Activated T-cell treated with anti-CD3 and anti-CD28 coated beads, Interleukin-2, amount 50 U/mL, for 24 hours (primary cell): ENCODE data around the gene PI4KA.
A peak's percentile ranks its signal among the peaks of the same experiment; 100 is the strongest.

Experiments used
- DNase-seq: peaks from one replicate; pipeline ENCODE4 v3.0.0-alpha.2; 2020
- H3K27ac Mint-ChIP-seq: 2 replicates; pipeline ENCODE4 v1.8.0; 2020; ENCODE audit warnings: mild to moderate bottlenecking, mixed read lengths
- H3K27me3 Mint-ChIP-seq: 2 replicates; pipeline ENCODE4 v1.8.0; 2020; ENCODE audit warnings: mixed read lengths
- H3K36me3 Mint-ChIP-seq: 2 replicates; pipeline ENCODE4 v1.8.0; 2020; ENCODE audit warnings: low read depth, mixed read lengths
- H3K4me1 Mint-ChIP-seq: 2 replicates; pipeline ENCODE4 v1.8.0; 2020; ENCODE audit warnings: low read depth, mixed read lengths
- H3K4me3 Mint-ChIP-seq: 2 replicates; pipeline ENCODE4 v1.8.0; 2020; ENCODE audit warnings: mild to moderate bottlenecking, moderate library complexity, mixed read lengths
- H3K9me3 Mint-ChIP-seq: 2 replicates; pipeline ENCODE4 v1.8.0; 2020; ENCODE audit warnings: mixed read lengths

Gene PI4KA

DNA sequence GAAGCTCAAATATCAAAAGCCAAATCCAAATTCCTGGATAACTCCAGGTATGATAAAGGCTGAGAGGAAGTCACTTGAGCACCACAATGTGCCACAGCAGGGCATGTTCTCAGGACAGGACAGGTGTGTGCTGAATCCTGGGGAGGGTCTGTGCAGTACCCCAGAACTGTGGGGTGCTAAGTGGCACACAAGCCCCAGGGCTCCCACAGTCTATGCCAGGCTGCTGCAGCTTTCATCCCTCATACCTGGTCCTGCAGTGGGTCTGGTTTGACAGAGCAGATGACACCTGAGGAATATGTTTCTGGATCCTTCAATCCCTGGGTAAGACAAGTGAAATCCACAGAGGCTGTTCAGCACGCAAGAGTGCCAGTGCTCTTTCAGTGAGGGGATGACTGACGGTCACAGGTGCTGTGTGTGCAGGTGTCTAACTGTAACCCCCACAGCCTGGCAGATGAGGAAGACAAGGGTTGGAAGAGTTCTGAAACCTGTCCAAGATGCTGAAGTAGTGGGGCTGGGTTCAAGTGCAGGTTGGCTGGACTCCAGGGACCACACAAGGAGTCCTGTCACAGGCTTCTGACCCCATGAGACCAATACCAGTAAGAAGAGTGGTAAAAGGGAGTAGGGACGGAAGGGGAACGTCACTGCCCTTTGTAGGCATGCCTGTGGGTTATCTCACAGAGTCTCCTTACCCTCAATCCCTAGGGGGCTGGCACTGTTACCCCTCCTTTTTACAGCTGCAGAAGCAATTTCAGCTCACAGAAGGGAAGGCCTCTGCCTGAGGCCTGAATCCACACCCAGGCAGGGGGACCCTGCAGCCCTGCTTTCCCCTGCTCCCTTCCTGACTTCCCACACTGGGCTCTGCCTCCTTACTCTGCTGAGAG is 70.6 kb downstream of the PI4KA start:
- DNase-seq = no peak
- Mint-ChIP-seq H3K27me3 (no peaks in the 10 kb centered on the region), H3K36me3 (peaks cover 72% of the 10 kb centered on the region), H3K27ac (peak overlapping the region; percentile 42), H3K4me3 (no peak overlapping the region), H3K9me3 (no peaks in the 10 kb centered on the region), H3K4me1 (peaks cover 10% of the 10 kb centered on the region)

DNA sequence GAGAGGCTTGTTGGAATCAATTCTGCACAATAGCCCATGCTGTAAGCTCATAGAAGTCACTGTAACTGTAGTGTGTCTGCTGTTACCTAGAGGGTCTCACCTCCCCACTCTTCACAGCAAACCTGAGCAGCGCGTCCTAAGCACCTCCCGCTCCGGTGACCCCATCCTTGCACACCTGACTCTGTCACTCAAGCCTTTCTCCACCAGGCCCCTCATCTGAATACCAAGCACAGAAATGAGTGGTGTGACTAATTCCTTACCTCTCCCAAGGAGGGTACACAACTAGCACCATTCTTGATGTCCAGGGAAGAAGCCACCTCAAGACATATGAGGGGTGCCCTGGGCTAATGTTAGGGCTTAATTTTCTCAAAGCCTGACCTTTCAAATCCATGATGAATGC is 71.4 kb downstream of the PI4KA start:
- Mint-ChIP-seq H3K27ac (no peak overlapping the region), H3K36me3 (peaks cover 69% of the 10 kb centered on the region)

DNA sequence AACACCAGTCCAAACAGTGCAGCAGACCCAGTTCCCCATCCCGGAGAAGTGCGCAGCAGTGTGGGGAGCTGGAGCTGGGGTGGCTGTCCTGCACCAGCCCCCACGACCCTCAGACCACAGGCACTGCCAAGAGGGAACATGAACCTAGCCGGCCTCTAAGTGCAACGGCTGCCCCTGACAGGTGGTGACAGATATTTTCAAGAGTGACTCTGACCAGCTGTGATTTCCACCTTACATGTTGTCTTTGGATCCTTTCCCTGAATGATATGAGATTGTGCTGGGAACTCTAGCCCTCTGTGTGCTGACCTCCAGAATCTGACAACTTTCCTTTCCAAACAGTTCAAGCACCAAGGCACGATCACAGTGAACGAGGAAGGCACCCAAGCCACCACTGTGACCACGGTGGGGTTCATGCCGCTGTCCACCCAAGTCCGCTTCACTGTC is 72.1 kb downstream of the PI4KA start:
- peaks cover 69% of the 10 kb centered on the region for H3K36me3 Mint-ChIP-seq
- DNase-seq = no peak
- H3K9me3 Mint-ChIP-seq = no peaks in the 10 kb centered on the region
- no peak overlapping the region for H3K27ac Mint-ChIP-seq
- H3K4me3 Mint-ChIP-seq = no peak overlapping the region
- H3K4me1 Mint-ChIP-seq = peaks cover 19% of the 10 kb centered on the region
- no peaks in the 10 kb centered on the region for H3K27me3 Mint-ChIP-seq

More for the DNA sequence above, 71.4 kb downstream of the PI4KA start:
- Mint-ChIP-seq H3K9me3 (no peaks in the 10 kb centered on the region), H3K27me3 (no peaks in the 10 kb centered on the region), H3K4me3 (no peak overlapping the region), H3K4me1 (peaks cover 13% of the 10 kb centered on the region)
- DNase-seq = no peak

DNA sequence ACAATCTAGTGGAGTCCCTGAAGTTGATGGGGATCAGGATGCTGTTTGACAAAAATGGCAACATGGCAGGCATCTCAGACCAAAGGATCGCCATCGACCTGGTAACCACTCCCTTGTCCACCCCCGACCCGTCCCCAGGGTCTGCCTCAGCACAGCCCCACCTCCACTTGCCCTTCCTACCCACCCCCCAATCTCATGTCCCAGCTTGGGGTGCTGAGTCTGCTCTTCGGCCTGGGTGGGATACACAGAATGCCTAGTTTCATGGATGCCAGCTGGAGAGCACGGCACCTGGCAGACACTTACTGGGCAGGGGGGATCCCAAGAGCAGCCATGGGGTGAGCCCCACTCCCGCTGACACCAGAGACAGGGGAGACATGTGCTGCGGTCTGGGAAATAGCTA is 72.6 kb downstream of the PI4KA start:
- Mint-ChIP-seq H3K36me3 (peaks cover 67% of the 10 kb centered on the region), H3K9me3 (no peaks in the 10 kb centered on the region), H3K27ac (no peak overlapping the region)

DNA sequence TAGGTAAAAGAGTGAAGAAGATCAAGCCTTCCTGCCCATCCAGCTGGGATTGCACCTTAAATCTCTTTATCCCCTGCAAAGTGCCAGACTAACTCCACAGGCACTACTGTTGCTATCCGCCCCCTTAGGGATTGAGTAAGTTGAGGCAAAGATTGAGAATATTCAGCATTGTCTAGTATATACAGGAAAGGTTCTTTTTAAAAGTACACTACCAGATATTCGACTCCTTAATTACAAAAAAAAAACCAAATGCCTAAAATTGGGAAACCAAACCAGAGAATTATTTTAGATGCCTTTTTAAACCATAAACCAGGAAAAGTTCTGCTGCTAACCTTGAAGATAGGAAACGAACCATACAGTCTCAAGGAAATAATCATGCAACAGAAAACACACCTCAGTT is 73.2 kb downstream of the PI4KA start:
- no peaks in the 10 kb centered on the region for H3K27me3 Mint-ChIP-seq
- peaks cover 62% of the 10 kb centered on the region for H3K36me3 Mint-ChIP-seq
- H3K4me1 Mint-ChIP-seq = peaks cover 28% of the 10 kb centered on the region
- no peak overlapping the region for H3K4me3 Mint-ChIP-seq
- peak overlapping the region; percentile 62 for H3K27ac Mint-ChIP-seq
- no peaks in the 10 kb centered on the region for H3K9me3 Mint-ChIP-seq
- no peak for DNase-seq

More for the DNA sequence above, 72.6 kb downstream of the PI4KA start:
- H3K4me3 Mint-ChIP-seq = no peak overlapping the region
- H3K4me1 Mint-ChIP-seq = peaks cover 25% of the 10 kb centered on the region
- no peak for DNase-seq
- no peaks in the 10 kb centered on the region for H3K27me3 Mint-ChIP-seq

DNA sequence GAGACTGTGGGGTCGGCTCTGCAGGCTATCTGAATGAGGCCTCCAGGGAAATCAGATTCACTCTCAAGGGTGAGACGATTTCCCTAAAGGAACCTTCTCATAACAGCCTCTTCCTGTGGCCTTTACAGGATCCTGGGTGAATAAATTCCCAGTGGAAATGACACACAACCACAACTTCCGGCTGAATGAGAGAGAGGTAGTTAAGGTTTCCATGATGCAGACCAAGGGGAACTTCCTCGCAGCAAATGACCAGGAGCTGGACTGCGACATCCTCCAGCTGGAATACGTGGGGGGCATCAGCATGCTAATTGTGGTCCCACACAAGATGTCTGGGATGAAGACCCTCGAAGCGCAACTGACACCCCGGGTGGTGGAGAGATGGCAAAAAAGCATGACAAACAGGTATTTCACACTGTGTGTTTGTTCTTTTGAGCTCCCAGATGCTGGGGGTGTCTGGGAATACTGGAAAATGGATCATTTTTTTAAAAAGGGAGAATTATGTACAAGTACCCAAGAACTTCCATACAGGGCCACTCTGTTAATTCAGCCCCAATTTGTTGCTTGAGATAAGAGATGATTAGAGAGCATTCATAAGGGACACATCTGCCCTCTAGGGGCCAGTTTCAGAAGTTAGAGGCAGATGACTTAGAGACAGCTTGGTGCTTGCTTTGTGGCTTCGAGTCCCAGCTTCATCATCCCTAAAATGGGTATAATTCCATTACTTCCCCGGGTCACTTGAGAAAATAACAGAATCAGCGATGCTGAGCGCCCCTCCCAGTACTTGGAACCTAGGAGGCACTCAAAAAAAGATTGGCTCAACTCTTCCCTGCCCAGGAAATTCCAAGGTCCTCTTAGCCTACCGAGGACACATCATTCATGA is 74.5 kb downstream of the PI4KA start:
- DNase-seq = no peak
- Mint-ChIP-seq H3K9me3 (no peaks in the 10 kb centered on the region), H3K27me3 (no peaks in the 10 kb centered on the region), H3K4me1 (peaks cover 35% of the 10 kb centered on the region), H3K4me3 (no peak overlapping the region), H3K27ac (no peak overlapping the region), H3K36me3 (peaks cover 67% of the 10 kb centered on the region)

DNA sequence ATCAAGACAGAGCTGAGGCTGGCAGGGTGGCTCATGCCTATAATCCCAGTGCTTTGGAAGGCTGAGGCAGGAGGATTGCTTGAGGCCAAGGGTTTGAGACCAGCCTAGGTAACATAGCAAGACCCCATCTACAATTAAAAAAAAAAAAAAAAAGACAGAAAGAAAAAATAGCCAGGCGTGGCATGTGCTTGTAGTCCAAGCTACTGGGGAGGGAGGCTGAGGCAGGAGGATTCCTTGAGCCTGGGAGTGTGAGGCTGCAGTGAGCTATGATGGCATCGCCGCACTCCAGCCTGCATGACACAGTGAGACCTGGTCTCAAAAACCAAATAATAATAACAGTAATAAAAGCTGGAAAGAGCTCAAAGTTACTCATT is 75.3 kb downstream of the PI4KA start:
- peaks cover 69% of the 10 kb centered on the region for H3K36me3 Mint-ChIP-seq
- H3K27ac Mint-ChIP-seq = no peak overlapping the region
- H3K9me3 Mint-ChIP-seq = no peaks in the 10 kb centered on the region
- no peak for DNase-seq
- peaks cover 38% of the 10 kb centered on the region for H3K4me1 Mint-ChIP-seq
- no peaks in the 10 kb centered on the region for H3K27me3 Mint-ChIP-seq
- H3K4me3 Mint-ChIP-seq = no peak overlapping the region

DNA sequence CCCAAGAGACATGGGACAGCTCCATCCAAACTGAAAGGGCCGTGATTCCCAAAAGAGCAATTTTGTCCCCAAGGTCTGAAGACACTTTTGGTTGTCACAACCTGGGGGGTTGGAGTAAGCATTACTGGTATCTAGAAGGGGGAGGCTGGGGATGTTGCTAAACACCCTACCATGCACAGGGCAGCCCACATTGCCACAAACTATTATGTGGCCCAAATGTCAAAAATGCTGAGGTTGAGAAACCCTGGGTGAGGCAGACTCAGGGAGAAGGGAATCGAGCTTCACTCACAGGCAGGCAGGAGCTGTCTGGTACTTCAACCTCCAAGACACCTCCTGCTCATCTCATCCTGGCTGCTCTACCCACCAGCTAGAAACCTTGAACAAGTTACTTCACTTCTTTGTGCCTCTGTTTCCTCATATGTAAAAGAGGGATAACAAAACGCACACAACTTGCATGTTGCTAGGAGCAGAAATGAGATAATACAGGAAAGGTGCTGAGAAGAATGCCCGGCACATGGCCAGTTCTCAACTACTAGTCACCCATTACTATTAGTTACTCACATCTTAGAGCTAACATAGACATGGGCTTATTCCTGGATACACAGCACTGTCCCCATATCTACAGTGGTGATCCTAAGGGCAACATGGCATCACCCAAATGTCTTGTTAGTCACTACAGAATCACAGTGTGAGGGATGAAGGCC is 75.9 kb downstream of the PI4KA start:
- Mint-ChIP-seq H3K27ac (no peak overlapping the region), H3K9me3 (no peaks in the 10 kb centered on the region), H3K4me3 (no peak overlapping the region), H3K27me3 (no peaks in the 10 kb centered on the region), H3K36me3 (peaks cover 68% of the 10 kb centered on the region), H3K4me1 (peaks cover 41% of the 10 kb centered on the region)
- DNase-seq = no peak

DNA sequence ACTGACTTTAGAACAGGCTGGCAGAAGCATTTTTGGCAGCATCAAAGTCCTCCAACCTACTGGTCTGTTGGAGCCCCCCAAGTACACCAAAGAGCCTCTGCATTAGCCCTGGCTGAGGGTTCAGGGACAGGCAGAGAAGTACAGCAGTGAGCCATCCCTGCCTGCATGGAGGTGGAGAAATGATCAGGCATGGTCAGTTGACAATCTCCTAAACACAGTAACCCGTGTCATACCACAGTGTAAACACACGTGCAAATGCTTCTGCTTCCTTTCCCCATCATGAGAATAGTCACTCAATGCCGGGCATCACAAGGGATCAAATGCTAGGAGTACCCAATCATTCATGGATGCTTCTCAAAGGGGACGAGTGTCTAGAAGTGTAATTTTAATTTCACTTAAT is 76.5 kb downstream of the PI4KA start:
- peak overlapping the region; percentile 87 for H3K27ac Mint-ChIP-seq
- H3K9me3 Mint-ChIP-seq = no peaks in the 10 kb centered on the region
- peaks cover 66% of the 10 kb centered on the region for H3K36me3 Mint-ChIP-seq
- H3K27me3 Mint-ChIP-seq = no peaks in the 10 kb centered on the region
- no peak overlapping the region for H3K4me3 Mint-ChIP-seq
- H3K4me1 Mint-ChIP-seq = peaks cover 44% of the 10 kb centered on the region
- DNase-seq = no peak

DNA sequence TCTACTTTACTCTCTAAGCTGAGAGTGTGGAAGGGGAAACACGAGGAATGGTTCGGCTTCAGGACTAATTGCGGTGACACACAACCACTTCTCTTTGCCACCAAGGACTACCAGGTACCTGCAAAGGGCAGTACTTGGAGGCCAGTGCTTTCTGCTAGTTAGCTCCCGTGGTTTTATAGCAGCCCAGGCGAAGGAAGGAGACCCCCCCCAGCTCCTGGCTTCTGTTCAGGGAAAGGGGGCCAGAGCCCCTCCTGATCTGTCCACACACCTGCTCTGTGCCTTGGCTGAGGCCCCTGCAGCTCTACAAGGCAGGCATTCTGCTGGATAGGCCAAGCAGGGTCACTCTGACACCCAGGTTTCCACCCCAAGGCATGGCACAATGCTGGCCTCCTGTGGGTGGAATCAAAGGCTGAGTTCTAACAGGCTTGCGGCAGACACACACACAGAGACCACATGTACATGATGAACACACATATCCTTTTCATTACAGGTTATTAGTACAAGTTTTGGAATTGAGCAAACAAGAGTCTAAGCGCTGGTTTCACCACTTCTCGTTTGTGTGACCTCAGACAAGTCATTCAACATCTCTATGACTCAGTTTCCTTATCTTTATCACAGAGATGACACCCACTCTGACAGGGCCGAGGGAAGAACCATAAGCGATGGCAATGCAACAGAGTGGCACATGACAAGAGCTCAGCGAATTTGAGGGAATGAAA is 77.2 kb downstream of the PI4KA start:
- peak overlapping the region; percentile 87 for H3K27ac Mint-ChIP-seq
- H3K9me3 Mint-ChIP-seq = no peaks in the 10 kb centered on the region
- H3K36me3 Mint-ChIP-seq = peaks cover 64% of the 10 kb centered on the region
- peak; percentile 46 for DNase-seq
- no peak overlapping the region for H3K4me3 Mint-ChIP-seq
- H3K27me3 Mint-ChIP-seq = no peaks in the 10 kb centered on the region
- H3K4me1 Mint-ChIP-seq = peaks cover 44% of the 10 kb centered on the region

DNA sequence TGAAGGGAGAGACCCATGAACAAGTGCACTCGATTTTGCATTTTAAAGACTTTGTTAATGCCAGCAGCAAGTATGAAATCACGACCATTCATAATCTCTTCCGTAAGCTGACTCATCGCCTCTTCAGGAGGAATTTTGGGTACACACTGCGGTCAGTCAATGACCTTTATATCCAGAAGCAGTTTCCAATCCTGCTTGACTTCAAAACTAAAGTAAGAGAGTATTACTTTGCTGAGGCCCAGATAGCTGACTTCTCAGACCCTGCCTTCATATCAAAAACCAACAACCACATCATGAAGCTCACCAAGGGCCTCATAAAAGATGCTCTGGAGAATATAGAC is 78.8 kb downstream of the PI4KA start:
- Mint-ChIP-seq H3K9me3 (no peaks in the 10 kb centered on the region), H3K27ac (peak overlapping the region; percentile 75), H3K36me3 (peaks cover 64% of the 10 kb centered on the region), H3K27me3 (no peaks in the 10 kb centered on the region), H3K4me3 (no peak overlapping the region), H3K4me1 (peaks cover 44% of the 10 kb centered on the region)
- no peak for DNase-seq

DNA sequence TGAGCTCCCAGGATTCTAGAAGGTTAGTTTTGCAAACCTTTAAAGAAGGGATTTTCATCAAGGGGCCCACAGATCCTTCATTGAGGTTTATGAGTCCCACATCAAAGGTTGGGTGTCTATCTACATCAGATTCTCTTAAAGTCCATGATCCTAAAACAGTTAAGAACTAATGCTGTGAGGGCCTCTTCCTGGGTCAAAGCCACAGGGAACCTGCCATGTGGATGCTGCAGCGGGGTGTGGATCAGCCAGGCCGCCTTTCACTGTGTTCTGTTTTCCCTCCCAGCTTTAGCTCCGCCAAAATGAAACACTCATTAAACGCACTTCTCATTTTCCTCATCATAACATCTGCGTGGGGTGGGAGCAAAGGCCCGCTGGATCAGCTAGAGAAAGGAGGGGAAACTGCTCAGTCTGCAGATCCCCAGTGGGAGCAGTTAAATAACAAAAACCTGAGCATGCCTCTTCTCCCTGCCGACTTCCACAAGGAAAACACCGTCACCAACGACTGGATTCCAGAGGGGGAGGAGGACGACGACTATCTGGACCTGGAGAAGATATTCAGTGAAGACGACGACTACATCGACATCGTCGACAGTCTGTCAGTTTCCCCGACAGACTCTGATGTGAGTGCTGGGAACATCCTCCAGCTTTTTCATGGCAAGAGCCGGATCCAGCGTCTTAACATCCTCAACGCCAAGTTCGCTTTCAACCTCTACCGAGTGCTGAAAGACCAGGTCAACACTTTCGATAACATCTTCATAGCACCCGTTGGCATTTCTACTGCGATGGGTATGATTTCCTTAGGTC is 79.4 kb downstream of the PI4KA start:
- Mint-ChIP-seq H3K4me1 (peaks cover 39% of the 10 kb centered on the region), H3K9me3 (no peaks in the 10 kb centered on the region), H3K27ac (peak overlapping the region; percentile 38), H3K36me3 (peaks cover 65% of the 10 kb centered on the region), H3K4me3 (no peak overlapping the region), H3K27me3 (no peaks in the 10 kb centered on the region)
- DNase-seq = no peak

DNA sequence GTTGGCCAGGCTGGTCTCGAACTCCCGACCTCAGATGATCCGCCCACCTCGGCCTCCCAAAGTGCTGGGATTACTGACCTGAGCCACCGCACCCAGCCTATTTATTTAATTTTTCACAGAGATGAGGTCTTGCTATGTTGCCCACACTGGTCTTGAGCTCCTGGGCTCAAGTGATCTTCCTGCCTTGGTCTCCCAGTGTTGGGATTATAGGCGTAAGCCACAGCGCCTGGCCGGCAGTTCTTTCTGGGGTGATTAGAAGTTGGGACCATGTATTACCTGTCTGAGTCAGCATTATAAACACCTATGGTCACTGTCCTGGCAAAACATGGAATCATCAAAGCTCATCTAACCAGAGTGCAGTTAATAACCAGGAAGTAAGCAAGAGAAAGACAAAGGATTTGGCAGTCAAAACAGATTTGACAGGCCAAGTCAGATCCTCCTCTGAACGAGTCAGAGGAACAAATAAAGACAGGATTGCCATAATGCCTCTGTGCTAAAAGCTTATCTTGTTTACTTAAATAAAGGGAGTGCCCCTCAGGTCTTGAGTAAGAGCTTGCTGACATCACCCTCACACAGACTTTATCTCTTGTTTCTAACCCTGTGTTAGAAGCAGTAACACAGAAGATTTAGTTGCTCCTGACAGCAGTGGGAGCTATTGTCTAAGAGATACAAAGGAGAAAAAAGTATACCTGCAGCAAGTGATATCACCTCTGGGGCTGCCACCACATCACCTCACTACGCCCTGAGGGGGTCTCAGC is 81.0 kb downstream of the PI4KA start:
- no peak for DNase-seq
- Mint-ChIP-seq H3K4me1 (peaks cover 35% of the 10 kb centered on the region), H3K4me3 (no peak overlapping the region), H3K9me3 (no peaks in the 10 kb centered on the region), H3K27ac (peak overlapping the region; percentile 1), H3K36me3 (peaks cover 61% of the 10 kb centered on the region), H3K27me3 (no peaks in the 10 kb centered on the region)
